ENCODE results near the gene EWSR1. TPM values are rescaled to one million over a fixed set of nuclear protein-coding genes. Genes with fewer than 3 reads are reported as not detected.

EWSR1 gene
- total RNA-seq, 2 experiments from 2014 or later, result 321 to 329 TPM

GRCh38 chr22:29300467-29300806 lies 32.4 kb downstream of the EWSR1 start:
- ChIA-PET CTCF (no interaction called here), POLR2A (no interaction called here)

GRCh38 chr22:29300807-29301601 lies 32.9 kb downstream of the EWSR1 start:
- CTCF ChIA-PET, result no interaction called here
- POLR2A ChIA-PET, result no interaction called here

- POLR2A ChIA-PET, result no interaction called here
Measured at GRCh38 chr22:29301716-29302401, 33.8 kb downstream of the EWSR1 start.

GRCh38 chr22:29302402-29302680 lies 34.3 kb downstream of the EWSR1 start:
- ChIA-PET POLR2A (interaction anchor here (0.5 kb wide), 1 partner anchor 1053 kb away, joined by 4 read pairs; no protein-coding TSS in a partner anchor), CTCF (no interaction called here)

More at GRCh38 chr22:29301716-29302401, 33.8 kb downstream of the EWSR1 start:
- CTCF ChIA-PET, result no interaction called here

- POLR2A ChIA-PET, result interaction anchor here (0.5 kb wide), 1 partner anchor 1052 kb away, joined by 4 read pairs; no protein-coding TSS in a partner anchor
Measured at GRCh38 chr22:29302681-29303465, 34.8 kb downstream of the EWSR1 start.

GRCh38 chr22:29305836-29306174 lies 37.7 kb downstream of the EWSR1 start:
- ChIA-PET CTCF (interaction anchor here (0.7 to 1.1 kb wide), 3 partner anchors 8 to 1369 kb away, joined by 3 to 4 read pairs (median 3); no protein-coding TSS in a partner anchor), POLR2A (no interaction called here)

More at GRCh38 chr22:29302681-29303465, 34.8 kb downstream of the EWSR1 start:
- CTCF ChIA-PET, result interaction anchor here (2.6 kb wide), 1 partner anchor 10 kb away, joined by 7 read pairs; no protein-coding TSS in a partner anchor

- ChIA-PET CTCF (interaction anchor here (1.1 kb wide), 2 partner anchors 8 to 12 kb away, joined by 3 to 4 read pairs; no protein-coding TSS in a partner anchor), POLR2A (no interaction called here)
Measured at GRCh38 chr22:29306175-29306834, 38.2 kb downstream of the EWSR1 start, which contains the start of gene GAS2L1. Gene GAS2L1, plus strand, starts transcription at chr22:29306650. Its CDS starts 1,456 bp downstream, at chr22:29308106.

- CTCF ChIA-PET, result no interaction called here
Measured at GRCh38 chr22:29306835-29307595, 38.9 kb downstream of the EWSR1 start.

GRCh38 chr22:29307596-29308147 lies 39.6 kb downstream of the EWSR1 start:
- ChIA-PET POLR2A (no interaction called here), CTCF (no interaction called here)

More at GRCh38 chr22:29306835-29307595, 38.9 kb downstream of the EWSR1 start:
- POLR2A ChIA-PET, result no interaction called here

GRCh38 chr22:29308148-29308790 lies 40.2 kb downstream of the EWSR1 start:
- ChIA-PET CTCF (no interaction called here), POLR2A (interaction anchor here (1.0 kb wide), 1 partner anchor 31 kb away, joined by 3 read pairs; no protein-coding TSS in a partner anchor)

- POLR2A ChIA-PET, result interaction anchor here (1.0 kb wide), 1 partner anchor 31 kb away, joined by 3 read pairs; no protein-coding TSS in a partner anchor
- CTCF ChIA-PET, result no interaction called here
Measured at GRCh38 chr22:29308791-29309262, 40.8 kb downstream of the EWSR1 start.

- POLR2A ChIA-PET, result interaction anchor here (1.0 kb wide), 1 partner anchor 32 kb away, joined by 3 read pairs; no protein-coding TSS in a partner anchor
Measured at GRCh38 chr22:29309332-29310064, 41.4 kb downstream of the EWSR1 start.

GRCh38 chr22:29310065-29310862 lies 42.2 kb downstream of the EWSR1 start:
- ChIA-PET POLR2A (no interaction called here), CTCF (no interaction called here)

More at GRCh38 chr22:29309332-29310064, 41.4 kb downstream of the EWSR1 start:
- CTCF ChIA-PET, result no interaction called here

- ChIA-PET CTCF (no interaction called here), POLR2A (no interaction called here)
Measured at GRCh38 chr22:29310863-29311339, 42.8 kb downstream of the EWSR1 start.

GRCh38 chr22:29311464-29312217 lies 43.6 kb downstream of the EWSR1 start:
- ChIA-PET POLR2A (no interaction called here), CTCF (no interaction called here)
